KOPT-K1 (cell line): Measurements from ENCODE around the gene PCSK6.

Experiments
- H3K27ac ChIP-seq: fragments of 200-600 bp; sonication (generic); 2 replicates; pipeline ENCODE4 v1.5.1; 2016; ENCODE audit warnings: antibody characterized with exemption, mild to moderate bottlenecking, low read depth, low read length; ENCODE audit not compliant: poor library complexity, severe bottlenecking
- H3K36me3 ChIP-seq: fragments of 200-600 bp; sonication (generic); 2 replicates; pipeline ENCODE4 v1.5.1; 2017; ENCODE audit warnings: antibody characterized with exemption, mild to moderate bottlenecking, low read length, moderate library complexity; ENCODE audit not compliant: insufficient read depth
- H3K9me3 ChIP-seq: fragments of 200-600 bp; sonication (generic); 2 replicates; pipeline ENCODE4 v1.5.1; 2017; ENCODE audit warnings: antibody characterized with exemption, low read length, mild to moderate bottlenecking; ENCODE audit not compliant: insufficient read depth, poor library complexity, severe bottlenecking

Gene PCSK6

GRCh38 chr15:101314336-101315125 is 175.0 kb downstream of the PCSK6 start:
- Histone ChIP-seq H3K27ac (no peak overlapping the region), H3K36me3 (no peaks in the 10 kb centered on the region), H3K9me3 (no peaks in the 10 kb centered on the region)

GRCh38 chr15:101313041-101313761 is 176.3 kb downstream of the PCSK6 start:
- H3K9me3 ChIP-seq: no peaks in the 10 kb centered on the region
- H3K36me3 ChIP-seq: no peaks in the 10 kb centered on the region
- H3K27ac ChIP-seq: no peak overlapping the region

- no peak overlapping the region for H3K27ac ChIP-seq
- no peaks in the 10 kb centered on the region for H3K36me3 ChIP-seq
- no peaks in the 10 kb centered on the region for H3K9me3 ChIP-seq
These were observed 179.0 kb downstream of the PCSK6 start for GRCh38 chr15:101310508-101310907.

GRCh38 chr15:101310161-101310480 is 179.4 kb downstream of the PCSK6 start:
- Histone ChIP-seq H3K9me3 (no peaks in the 10 kb centered on the region), H3K36me3 (no peaks in the 10 kb centered on the region), H3K27ac (no peak overlapping the region)

GRCh38 chr15:101309436-101310160 is 179.9 kb downstream of the PCSK6 start:
- Histone ChIP-seq H3K27ac (no peak overlapping the region), H3K36me3 (no peaks in the 10 kb centered on the region), H3K9me3 (no peaks in the 10 kb centered on the region)

GRCh38 chr15:101308604-101309435 is 180.7 kb downstream of the PCSK6 start:
- Histone ChIP-seq H3K27ac (no peak overlapping the region), H3K36me3 (no peaks in the 10 kb centered on the region), H3K9me3 (no peaks in the 10 kb centered on the region)

- Histone ChIP-seq H3K27ac (no peak overlapping the region), H3K9me3 (no peaks in the 10 kb centered on the region), H3K36me3 (no peaks in the 10 kb centered on the region)
These were observed 181.5 kb downstream of the PCSK6 start for GRCh38 chr15:101307897-101308603.

GRCh38 chr15:101307048-101307896 is 182.2 kb downstream of the PCSK6 start:
- no peak overlapping the region for H3K27ac ChIP-seq
- H3K9me3 ChIP-seq: no peaks in the 10 kb centered on the region
- H3K36me3 ChIP-seq: no peaks in the 10 kb centered on the region

GRCh38 chr15:101306341-101307047 is 183.0 kb downstream of the PCSK6 start:
- Histone ChIP-seq H3K27ac (no peak overlapping the region), H3K9me3 (no peaks in the 10 kb centered on the region), H3K36me3 (no peaks in the 10 kb centered on the region)

GRCh38 chr15:101305820-101306255 is 183.7 kb downstream of the PCSK6 start:
- Histone ChIP-seq H3K9me3 (no peaks in the 10 kb centered on the region), H3K36me3 (no peaks in the 10 kb centered on the region), H3K27ac (no peak overlapping the region)

- no peaks in the 10 kb centered on the region for H3K36me3 ChIP-seq
- no peak overlapping the region for H3K27ac ChIP-seq
- H3K9me3 ChIP-seq: no peaks in the 10 kb centered on the region
These were observed 186.1 kb downstream of the PCSK6 start for GRCh38 chr15:101303408-101303807.

- no peak overlapping the region for H3K27ac ChIP-seq
- no peaks in the 10 kb centered on the region for H3K9me3 ChIP-seq
- peaks cover 15% of the 10 kb centered on the region for H3K36me3 ChIP-seq
These were observed 192.8 kb downstream of the PCSK6 start for GRCh38 chr15:101296418-101297405.
